A549 treated with CpdA at 1 μM for 4 hours (cell line): Measurements from ENCODE around the gene TMEM63A. TPM values are rescaled to one million over a fixed set of nuclear protein-coding genes. Genes with fewer than 3 reads are reported as not detected.

Experiments used
- total RNA-seq: library from RNA; stranded (reverse); fragments of 200-300 nt; extraction: Qiagen RNA extraction; gene quantifications from 5 replicates; pipeline ENCODE4 v1.2.3, GENCODE V29; 2022; ENCODE audit warnings: low read depth

TMEM63A gene
- total RNA-seq, result 5.5 to 7.6 TPM (median 6.7 TPM) in 5 replicates

GRCh38 chr1:225881959-225882693 lies at the start of gene TMEM63A:
Gene TMEM63A (minus strand): TSS chr1:225882380. CDS start chr1:225877580, 4,800 bp downstream.

GRCh38 chr1:225923692-225924555 lies 41.7 kb upstream of the TMEM63A start, which contains the start of gene PYCR2:
Gene PYCR2 (minus strand): TSS chr1:225924250. CDS start chr1:225924110, 140 bp downstream.

DNA sequence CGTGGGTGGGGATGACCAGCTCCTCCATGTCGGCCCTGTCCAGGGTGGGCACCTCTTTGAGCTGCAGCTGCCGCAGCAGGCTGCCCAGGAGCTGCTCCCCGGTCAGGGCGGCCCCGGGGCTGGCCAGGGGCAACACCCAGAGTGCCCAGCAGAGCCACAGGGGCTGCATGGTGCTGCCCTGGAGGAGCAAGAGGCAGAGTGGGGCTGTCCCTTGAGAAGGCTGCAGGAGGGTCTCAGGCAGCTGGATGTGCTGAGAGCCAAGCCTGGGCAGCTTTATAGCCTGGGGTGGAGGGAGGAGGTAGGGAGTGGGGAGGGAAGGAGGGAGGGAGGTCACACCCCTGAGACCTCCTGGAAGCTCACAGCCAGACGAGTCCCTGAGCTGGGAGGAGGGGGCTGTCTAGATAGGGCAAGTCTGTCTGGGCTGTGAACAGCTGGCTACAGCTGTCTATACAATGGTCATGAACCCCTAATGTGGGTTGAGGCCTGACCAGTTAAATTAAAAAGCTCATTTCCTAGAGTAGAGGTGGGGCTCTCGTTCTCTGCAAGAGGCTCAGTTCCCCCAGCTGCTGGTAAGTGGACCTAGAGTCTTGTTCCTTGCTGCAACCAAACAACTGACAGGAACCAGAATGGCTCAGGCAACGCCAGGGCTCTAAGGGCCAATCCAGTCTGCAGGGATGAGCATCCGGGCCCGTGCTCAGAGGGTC lies 6.9 kb upstream of the TMEM63A start, which contains the start of gene LEFTY1:
LEFTY1 (minus strand) TSS at position 249 of the 704 bp plus-strand sequence; CDS start at position 169, 80 bp downstream.

GRCh38 chr1:225809842-225810578 lies 72.2 kb downstream of the TMEM63A start, which contains the start of gene EPHX1:
Gene EPHX1 (plus strand): TSS chr1:225810124. CDS start chr1:225828730, 18,606 bp downstream.

Other genes starting within 250 kb of the TMEM63A start
- 69.7 to 97.9 TPM (median 78.1 TPM) in 5 replicates for gene ENAH, start 229.3 kb downstream of the TMEM63A start, total RNA-seq
- 225 to 350 TPM (median 250 TPM) in 5 replicates for gene SRP9, start 104.6 kb downstream of the TMEM63A start, total RNA-seq
- 211 to 256 TPM (median 234 TPM) in 5 replicates for gene EPHX1, start 72.3 kb downstream of the TMEM63A start, total RNA-seq
- gene LEFTY1, start 6.8 kb upstream of the TMEM63A start, total RNA-seq, result 0.19 to 0.41 TPM (median 0.28 TPM) in 4 of 5 replicates, not detected in the other
- 49.5 to 60.4 TPM (median 58.9 TPM) in 5 replicates for gene PYCR2, start 41.9 kb upstream of the TMEM63A start, total RNA-seq
- gene LEFTY2, start 58.8 kb upstream of the TMEM63A start, total RNA-seq, result not detected in 5 replicates
- gene SDE2, start 117.0 kb upstream of the TMEM63A start, total RNA-seq, result 6.5 to 12.4 TPM (median 7.0 TPM) in 5 replicates
- 411 to 461 TPM (median 452 TPM) in 5 replicates for gene H3-3A, start 180.3 kb upstream of the TMEM63A start, total RNA-seq